Measurements from ENCODE around the gene MS4A14. TPM values are rescaled to one million over a fixed set of nuclear protein-coding genes. Genes with fewer than 3 reads are reported as not detected.

The MS4A14 gene
- total RNA-seq, 1 experiment from 2014 or later, result not detected

DNA sequence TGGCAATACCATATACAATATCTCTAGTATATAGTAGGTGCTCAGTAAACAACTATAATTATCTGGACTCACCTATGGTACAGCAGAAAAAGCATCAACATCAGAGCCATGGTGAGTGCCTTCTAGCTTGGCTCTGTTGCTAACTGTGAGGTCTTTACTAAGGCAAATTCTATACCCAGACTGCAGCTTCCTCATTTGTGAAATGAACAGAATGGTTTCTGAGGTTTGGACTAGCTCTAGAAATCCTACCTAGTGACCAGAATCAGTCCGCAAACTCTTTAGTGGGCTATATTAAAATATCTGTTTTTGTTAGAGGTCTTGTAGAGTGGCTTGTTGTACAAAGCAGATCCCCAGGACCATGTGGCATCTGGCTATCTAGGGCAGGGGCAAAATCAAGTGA, 63.1 kb downstream of the MS4A14 start:
- Histone ChIP-seq H3K27me3 (ENCODE audit: control insufficient read depth, insufficient read depth, low read length) (no peaks in the 10 kb centered on the region), H3K27ac (ENCODE audit: low read length) (no peak overlapping the region), H3K4me1 (ENCODE audit: control insufficient read depth, insufficient read depth, low read length) (no peaks in the 10 kb centered on the region), H3K9me3 (ENCODE audit: control insufficient read depth, insufficient read depth, low read depth, low read length) (no peaks in the 10 kb centered on the region), H3K4me3 (ENCODE audit: low read depth in 2 of 2, low read length in 2 of 2) (no peak overlapping the region), H3K36me3 (ENCODE audit: control insufficient read depth, insufficient read depth, low read length) (no peaks in the 10 kb centered on the region)
- no peak for DNase-seq (ENCODE audit: low read depth, low spot score)
- in situ Hi-C loops (cut with HindIII; ENCODE audit: low pct_unique_long_range_greater_than_20kb, low sequenced_read_pairs), result no loop called here
- CTCF ChIA-PET, result no interaction called here
- intact Hi-C loops (cut with micrococcal nuclease; ENCODE audit: unreplicated experiment), result no loop called here
- TF ChIP-seq SIN3A (IDR thresholded peaks at IDR 0.05; ENCODE audit: borderline replicate concordance, insufficient read depth, low read depth, low read length) (no peak), POLR2AphosphoS5 (IDR thresholded peaks at IDR 0.05; ENCODE audit: low read depth, low read length) (no peak), TCF7L2 (IDR thresholded peaks at IDR 0.05; ENCODE audit: low read depth, low read length) (no peak)
- TF ChIP-seq, protein P1, sequence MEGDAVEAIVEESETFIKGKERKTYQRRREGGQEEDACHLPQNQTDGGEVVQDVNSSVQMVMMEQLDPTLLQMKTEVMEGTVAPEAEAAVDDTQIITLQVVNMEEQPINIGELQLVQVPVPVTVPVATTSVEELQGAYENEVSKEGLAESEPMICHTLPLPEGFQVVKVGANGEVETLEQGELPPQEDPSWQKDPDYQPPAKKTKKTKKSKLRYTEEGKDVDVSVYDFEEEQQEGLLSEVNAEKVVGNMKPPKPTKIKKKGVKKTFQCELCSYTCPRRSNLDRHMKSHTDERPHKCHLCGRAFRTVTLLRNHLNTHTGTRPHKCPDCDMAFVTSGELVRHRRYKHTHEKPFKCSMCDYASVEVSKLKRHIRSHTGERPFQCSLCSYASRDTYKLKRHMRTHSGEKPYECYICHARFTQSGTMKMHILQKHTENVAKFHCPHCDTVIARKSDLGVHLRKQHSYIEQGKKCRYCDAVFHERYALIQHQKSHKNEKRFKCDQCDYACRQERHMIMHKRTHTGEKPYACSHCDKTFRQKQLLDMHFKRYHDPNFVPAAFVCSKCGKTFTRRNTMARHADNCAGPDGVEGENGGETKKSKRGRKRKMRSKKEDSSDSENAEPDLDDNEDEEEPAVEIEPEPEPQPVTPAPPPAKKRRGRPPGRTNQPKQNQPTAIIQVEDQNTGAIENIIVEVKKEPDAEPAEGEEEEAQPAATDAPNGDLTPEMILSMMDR (IDR thresholded peaks at IDR 0.05), result no peak
- TF ChIP-seq, protein P2, sequence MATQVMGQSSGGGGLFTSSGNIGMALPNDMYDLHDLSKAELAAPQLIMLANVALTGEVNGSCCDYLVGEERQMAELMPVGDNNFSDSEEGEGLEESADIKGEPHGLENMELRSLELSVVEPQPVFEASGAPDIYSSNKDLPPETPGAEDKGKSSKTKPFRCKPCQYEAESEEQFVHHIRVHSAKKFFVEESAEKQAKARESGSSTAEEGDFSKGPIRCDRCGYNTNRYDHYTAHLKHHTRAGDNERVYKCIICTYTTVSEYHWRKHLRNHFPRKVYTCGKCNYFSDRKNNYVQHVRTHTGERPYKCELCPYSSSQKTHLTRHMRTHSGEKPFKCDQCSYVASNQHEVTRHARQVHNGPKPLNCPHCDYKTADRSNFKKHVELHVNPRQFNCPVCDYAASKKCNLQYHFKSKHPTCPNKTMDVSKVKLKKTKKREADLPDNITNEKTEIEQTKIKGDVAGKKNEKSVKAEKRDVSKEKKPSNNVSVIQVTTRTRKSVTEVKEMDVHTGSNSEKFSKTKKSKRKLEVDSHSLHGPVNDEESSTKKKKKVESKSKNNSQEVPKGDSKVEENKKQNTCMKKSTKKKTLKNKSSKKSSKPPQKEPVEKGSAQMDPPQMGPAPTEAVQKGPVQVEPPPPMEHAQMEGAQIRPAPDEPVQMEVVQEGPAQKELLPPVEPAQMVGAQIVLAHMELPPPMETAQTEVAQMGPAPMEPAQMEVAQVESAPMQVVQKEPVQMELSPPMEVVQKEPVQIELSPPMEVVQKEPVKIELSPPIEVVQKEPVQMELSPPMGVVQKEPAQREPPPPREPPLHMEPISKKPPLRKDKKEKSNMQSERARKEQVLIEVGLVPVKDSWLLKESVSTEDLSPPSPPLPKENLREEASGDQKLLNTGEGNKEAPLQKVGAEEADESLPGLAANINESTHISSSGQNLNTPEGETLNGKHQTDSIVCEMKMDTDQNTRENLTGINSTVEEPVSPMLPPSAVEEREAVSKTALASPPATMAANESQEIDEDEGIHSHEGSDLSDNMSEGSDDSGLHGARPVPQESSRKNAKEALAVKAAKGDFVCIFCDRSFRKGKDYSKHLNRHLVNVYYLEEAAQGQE (IDR thresholded peaks at IDR 0.05; ENCODE audit: insufficient read depth in 1 of 2, low read depth in 2 of 2, low read length in 1 of 2), result no peak
- BruUV-seq (replicated peaks), result no TSS peak
- POLR2A ChIA-PET, result no interaction called here
- no peak for ATAC-seq

Other genes with a start within 250 kb of the MS4A14 start
- gene MS4A6A, start 213.4 kb upstream of the MS4A14 start, total RNA-seq (2021; ENCODE audit: unreplicated experiment), result not detected
- gene MS4A4E, start 153.3 kb upstream of the MS4A14 start, total RNA-seq (2021; ENCODE audit: unreplicated experiment), result not detected
- not detected for gene MS4A4A, start 115.8 kb upstream of the MS4A14 start, total RNA-seq (2021; ENCODE audit: unreplicated experiment)
- not detected for gene MS4A6E, start 69.2 kb upstream of the MS4A14 start, total RNA-seq (2021; ENCODE audit: unreplicated experiment)
- 0.23 TPM for gene MS4A7, start 17.9 kb upstream of the MS4A14 start, total RNA-seq (2021; ENCODE audit: unreplicated experiment)
- gene MS4A5, start 33.1 kb downstream of the MS4A14 start, total RNA-seq (2021; ENCODE audit: unreplicated experiment), result not detected
- gene MS4A1, start 59.4 kb downstream of the MS4A14 start, total RNA-seq (2021; ENCODE audit: unreplicated experiment), result 0.59 TPM
- not detected for gene MS4A12, start 96.3 kb downstream of the MS4A14 start, total RNA-seq (2021; ENCODE audit: unreplicated experiment)
- gene MS4A13, start 118.9 kb downstream of the MS4A14 start, total RNA-seq (2021; ENCODE audit: unreplicated experiment), result not detected